Measurements from ENCODE around the gene FUT7. TPM values are rescaled to one million over a fixed set of nuclear protein-coding genes. Genes with fewer than 3 reads are reported as not detected.

The FUT7 gene
- total and polyA plus RNA-seq, 2 of the 13 experiments (the other 11 are each of a cell fraction or from before 2014, with no cell fraction given), result 0.05 TPM; not detected in 1

GRCh38 chr9:136983167-136983566 is 48.7 kb downstream of the FUT7 start (continued):
- TF ChIP-seq ATF4 (CRISPR knock-in tag; IDR thresholded peaks at IDR 0.05) (no peak), ZBTB8A (CRISPR knock-in tag; IDR thresholded peaks at IDR 0.05; ENCODE audit: borderline replicate concordance, low read depth) (no peak), TIGD3 (CRISPR knock-in tag; IDR thresholded peaks at IDR 0.05; ENCODE audit: borderline replicate concordance) (no peak), ZNF841 (CRISPR knock-in tag; IDR thresholded peaks at IDR 0.05; ENCODE audit: borderline replicate concordance) (no peak), ZSCAN22 (CRISPR knock-in tag; IDR thresholded peaks at IDR 0.05) (no peak), TCF12 (IDR thresholded peaks at IDR 0.05) (no peak), TCF12 (CRISPR knock-in tag; IDR thresholded peaks at IDR 0.05) (no peak), ZNF230 (CRISPR knock-in tag; IDR thresholded peaks at IDR 0.05) (no peak), ZFP62 (CRISPR knock-in tag; IDR thresholded peaks at IDR 0.05) (no peak), ZNF513 (CRISPR knock-in tag; conservative IDR thresholded peaks at IDR 0.05) (no peak), HES4 (CRISPR knock-in tag; IDR thresholded peaks at IDR 0.05; ENCODE audit: borderline replicate concordance) (no peak)
